Keratinocyte (primary cell): Measurements from ENCODE around the gene OR2B6. TPM values are rescaled to one million over a fixed set of nuclear protein-coding genes. Genes with fewer than 3 reads are reported as not detected.

Source experiments
- DNase-seq: peaks from one replicate; pipeline ENCODE4 v3.0.0-alpha.2; 2011; ENCODE audit warnings: low read depth, missing footprints, low spot score
- FAIRE-seq: peaks from 2 replicates; lab custom pipeline; 2011; peaks lifted over from hg19 to GRCh38; lab: Jason Lieb, UNC
- H2AFZ ChIP-seq: 2 replicates; pipeline ENCODE4 v1.6.0; 2012; ENCODE audit warnings: low read length, control low read depth, inconsistent platforms; ENCODE audit not compliant: control insufficient read depth
- H3K27ac ChIP-seq: 2 replicates; pipeline ENCODE4 v1.5.1; 2011; ENCODE audit warnings: low read length; ENCODE audit not compliant: control insufficient read depth, insufficient read depth
- H3K27me3 ChIP-seq: 3 replicates; pipeline ENCODE4 v1.6.0; 2011; ENCODE audit warnings: low read length; ENCODE audit not compliant: control insufficient read depth, insufficient read depth; ENCODE audit errors: extremely low read depth
- H3K36me3 ChIP-seq, 2 experiments: 2 replicates in 1 of 2; 3 replicates in 1 of 2; pipeline ENCODE4 v1.5.1; 2011; ENCODE audit warnings: low read length in 2 of 2, mild to moderate bottlenecking in 1 of 2; ENCODE audit not compliant: control insufficient read depth in 2 of 2, insufficient read depth in 2 of 2; ENCODE audit errors: extremely low read depth in 1 of 2
- H3K4me1 ChIP-seq: 3 replicates; pipeline ENCODE4 v1.5.1; 2011; ENCODE audit warnings: low read length; ENCODE audit not compliant: control insufficient read depth, insufficient read depth; ENCODE audit errors: extremely low read depth
- H3K4me2 ChIP-seq: 3 replicates; pipeline ENCODE4 v1.6.0; 2011; ENCODE audit warnings: low read depth, low read length; ENCODE audit not compliant: control insufficient read depth, insufficient read depth; ENCODE audit errors: extremely low read depth
- H3K4me3 ChIP-seq, 3 experiments: fragments of 200-600 bp in 1 of 3; sonication (generic) in 1 of 3; 2 replicates in 2 of 3; 3 replicates in 1 of 3; pipeline ENCODE4 v1.5.1; 2011 to 2016; ENCODE audit warnings: low read length in 3 of 3, mild to moderate bottlenecking in 3 of 3, control low read depth in 2 of 3, inconsistent platforms in 1 of 3, low read depth in 1 of 3, mixed read lengths in 1 of 3, mixed run types in 1 of 3, moderate library complexity in 1 of 3; ENCODE audit not compliant: control insufficient read depth in 2 of 3, insufficient read depth in 2 of 3; ENCODE audit errors: extremely low read depth in 1 of 3
- H3K79me2 ChIP-seq: 2 replicates; pipeline ENCODE4 v1.6.0; 2012; ENCODE audit warnings: low read length; ENCODE audit not compliant: control insufficient read depth, insufficient read depth
- H3K9ac ChIP-seq: 3 replicates; pipeline ENCODE4 v1.6.0; 2011; ENCODE audit warnings: low read length; ENCODE audit not compliant: control insufficient read depth, insufficient read depth; ENCODE audit errors: extremely low read depth
- H3K9me1 ChIP-seq: 3 replicates; pipeline ENCODE4 v1.6.0; 2011; ENCODE audit warnings: low read length; ENCODE audit not compliant: control insufficient read depth, insufficient read depth; ENCODE audit errors: extremely low read depth
- H3K9me3 ChIP-seq: 2 replicates; pipeline ENCODE4 v1.5.1; 2012; ENCODE audit warnings: low read depth, low read length; ENCODE audit not compliant: control insufficient read depth
- H4K20me1 ChIP-seq: 3 replicates; pipeline ENCODE4 v1.6.0; 2011; ENCODE audit warnings: low read length; ENCODE audit not compliant: control insufficient read depth, insufficient read depth; ENCODE audit errors: extremely low read depth
- CTCF ChIP-seq, 3 experiments: IDR thresholded peaks in 1 of 3; conservative IDR thresholded peaks in 1 of 3; optimal IDR thresholded peaks in 1 of 3; 2 replicates in 2 of 3; 3 replicates in 1 of 3; pipeline versions ENCODE3 to v1.5.1; 2011; ENCODE audit warnings: low read length in 3 of 3, mild to moderate bottlenecking in 3 of 3, moderate library complexity in 2 of 3, control low read depth in 1 of 3, inconsistent platforms in 1 of 3; ENCODE audit not compliant: insufficient read depth in 2 of 3; ENCODE audit errors: extremely low read depth in 1 of 3
- EZH2 ChIP-seq: IDR thresholded peaks from one replicate; pipeline ENCODE4 v1.6.1; 2012; ENCODE audit warnings: inconsistent platforms, mild to moderate bottlenecking, low read length, moderate library complexity
- dilution Hi-C: fragments of 300-500 bp; cut with MboI; formaldehyde crosslinking; loops from one replicate; pipeline ENCODE4 v1.7.0; 2020; ENCODE audit warnings: low sequenced_read_pairs; ENCODE audit not compliant: extremely low pct_ligation_motif_present
- polyA plus RNA-seq, 5 experiments: library from polyadenylated mRNA; depleted of rRNA in 3 of 5; stranded (reverse) in 3 of 5; stranded (forward) in 1 of 5; unstranded in 1 of 5; fragments of >200 nt; gene quantifications; 1 replicate in 1 of 5; 2 replicates in 3 of 5; 3 replicates in 1 of 5; pipeline versions ENCODE4 v1.2.1 to v1.2.3, GENCODE V29; 2011 to 2012; ENCODE audit warnings: missing spikeins in 2 of 5, low read depth in 1 of 5, low replicate concordance in 1 of 5

The OR2B6 gene
- polyA plus RNA-seq, 1 donor (not counting 4 experiments of a cell fraction or from before 2014, with no cell fraction given) = not detected

- Histone ChIP-seq H3K9me1 (no peaks in the 10 kb centered on the region), H3K27ac (no peak overlapping the region), H4K20me1 (no peaks in the 10 kb centered on the region), H3K4me1 (no peaks in the 10 kb centered on the region), H3K4me2 (no peak overlapping the region), H3K79me2 (no peaks in the 10 kb centered on the region), H3K9me3 (no peaks in the 10 kb centered on the region), H3K27me3 (no peaks in the 10 kb centered on the region), H2AFZ (no peak overlapping the region), H3K36me3 (no peaks in the 10 kb centered on the region), H3K9ac (no peak overlapping the region), H3K4me3 (no peak overlapping the region)
- no peak for TF ChIP-seq EZH2
- DNase-seq (no peak), FAIRE-seq (no peak)
- dilution Hi-C loops = no loop called here
Observed at GRCh38 chr6:27970444-27970843, 13.4 kb downstream of the OR2B6 start.

DNA sequence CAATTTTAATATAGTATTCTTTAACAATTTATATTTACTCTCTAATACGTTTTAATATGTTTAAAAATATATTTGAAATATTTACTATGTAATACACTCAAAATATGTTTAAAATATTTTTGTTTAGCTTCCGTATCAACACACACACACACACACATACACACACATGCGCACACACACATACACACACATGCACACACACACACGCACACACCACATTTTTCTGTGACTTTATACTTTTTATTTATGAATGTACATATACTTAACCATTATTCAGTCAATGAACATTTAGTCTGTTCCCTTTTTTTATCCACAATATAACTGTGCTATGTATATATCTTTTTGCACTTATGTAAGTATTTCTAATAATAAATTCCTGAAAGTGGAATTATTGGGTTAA is 15.7 kb downstream of the OR2B6 start:
- Histone ChIP-seq H4K20me1 (no peaks in the 10 kb centered on the region), H3K79me2 (no peaks in the 10 kb centered on the region), H3K27me3 (peaks cover 3% of the 10 kb centered on the region), H3K9ac (no peak overlapping the region), H3K27ac (no peak overlapping the region), H2AFZ (no peak overlapping the region), H3K9me3 (no peaks in the 10 kb centered on the region), H3K4me1 (no peaks in the 10 kb centered on the region), H3K9me1 (no peaks in the 10 kb centered on the region), H3K36me3 (no peaks in the 10 kb centered on the region), H3K4me3 (no peak overlapping the region), H3K4me2 (no peak overlapping the region)
- dilution Hi-C loops = no loop called here
- no peak for FAIRE-seq
- TF ChIP-seq CTCF (optimal IDR thresholded peaks at IDR 0.05 in 1 of 3, IDR thresholded peaks at IDR 0.05 in 1 of 3, conservative IDR thresholded peaks at IDR 0.05 in 1 of 3; ENCODE audit: extremely low read depth in 1 of 3, insufficient read depth in 2 of 3, low read length in 3 of 3) (no peak), EZH2 (no peak)
- DNase-seq = no peak

GRCh38 chr6:27977387-27977786 is 20.3 kb downstream of the OR2B6 start:
- no peak for DNase-seq
- TF ChIP-seq EZH2 = no peak
- TF ChIP-seq CTCF (optimal IDR thresholded peaks at IDR 0.05 in 1 of 3, IDR thresholded peaks at IDR 0.05 in 1 of 3, conservative IDR thresholded peaks at IDR 0.05 in 1 of 3; ENCODE audit: extremely low read depth in 1 of 3, insufficient read depth in 2 of 3, low read length in 3 of 3) = no peak
- Histone ChIP-seq H3K9me3 (no peaks in the 10 kb centered on the region), H3K9me1 (no peaks in the 10 kb centered on the region), H3K4me2 (no peak overlapping the region), H3K9ac (no peak overlapping the region), H2AFZ (no peak overlapping the region), H3K4me3 (no peak overlapping the region), H3K27me3 (peaks cover 3% of the 10 kb centered on the region), H3K36me3 (no peaks in the 10 kb centered on the region), H3K79me2 (no peaks in the 10 kb centered on the region), H3K27ac (no peak overlapping the region), H3K4me1 (no peaks in the 10 kb centered on the region), H4K20me1 (no peaks in the 10 kb centered on the region)
- no peak for FAIRE-seq
- dilution Hi-C loops = no loop called here
